A549 (cell line): ENCODE results near the gene SEPTIN2. TPM values are rescaled to one million over a fixed set of nuclear protein-coding genes. Genes with fewer than 3 reads are reported as not detected.
A peak's percentile ranks its signal among the peaks of the same experiment; 100 is the strongest.
"Not testable (repeated sequence)": the region's sequence is repeated elsewhere in the genome, so short reads cannot be mapped to it uniquely, and the experiment has no call there.

Experiments used
- ATAC-seq, 2 experiments: fragments of 200-7000 bp in 1 of 2; fragments of >200 bp in 1 of 2; cut with Nextera tagmentation in 1 of 2; cut with Tn5 transposase in 1 of 2; 3 replicates each; pipeline versions ENCODE4 v1.8.0 to v1.9.1; 2018 to 2020; ENCODE audit warnings: mild to moderate bottlenecking in 1 of 2, moderate library complexity in 1 of 2
- CTCF ChIA-PET: fragments of 300-600 bp; sonication (Branson Sonifier 250); formaldehyde crosslinking; extraction: SDS; loops from one replicate; lab custom pipeline; 2021; ENCODE audit warnings: antibody characterized with exemption, inconsistent platforms; lab: Yijun Ruan, JAX
- POLR2A ChIA-PET: fragments of 350-600 bp; formaldehyde crosslinking; extraction: SDS; loops from one replicate; lab custom pipeline; 2021; ENCODE audit warnings: antibody characterized with exemption, inconsistent platforms; lab: Yijun Ruan, JAX
- DNase-seq, 2 experiments: peaks; one replicate each; pipeline versions ENCODE4 v3.0.0 to v3.0.0-alpha.2; 2011 to 2016; ENCODE audit warnings: low read depth in 1 of 2, low spot score in 1 of 2
- FAIRE-seq: peaks from 2 replicates; lab custom pipeline; 2011; peaks lifted over from hg19 to GRCh38; lab: Jason Lieb, UNC
- H3K27ac ChIP-seq, 2 experiments: fragments of >200 bp; sonication (Bioruptor Twin); formaldehyde crosslinking; 3 replicates each; pipeline ENCODE4 v1.5.1; 2016 to 2017
- H3K4me1 ChIP-seq: fragments of >200 bp; sonication (Bioruptor Twin); formaldehyde crosslinking; 3 replicates; pipeline ENCODE4 v1.6.1; 2016
- H3K4me2 ChIP-seq: fragments of >200 bp; sonication (Bioruptor Twin); formaldehyde crosslinking; 3 replicates; pipeline ENCODE4 v1.6.1; 2016
- H3K4me3 ChIP-seq: fragments of >200 bp; sonication (Bioruptor Twin); formaldehyde crosslinking; 3 replicates; pipeline ENCODE4 v1.5.1; 2016
- H3K9me3 ChIP-seq: fragments of >200 bp; sonication (Bioruptor Twin); formaldehyde crosslinking; 3 replicates; pipeline ENCODE4 v1.6.1; 2016
- CBX2 ChIP-seq: fragments of 200-600 bp; sonication (generic); IDR thresholded peaks from 2 replicates; pipeline ENCODE4 v1.6.1; 2016; ENCODE audit warnings: low read depth, mild to moderate bottlenecking, borderline replicate concordance
- CEBPB ChIP-seq, 2 experiments: fragments of >200 bp in 1 of 2; sonication (Bioruptor Twin) in 1 of 2; formaldehyde crosslinking in 1 of 2; IDR thresholded peaks; 2 replicates each; pipeline ENCODE4 v1.6.1; 2012 to 2016
- CHD2 ChIP-seq: fragments of 150-350 bp; IDR thresholded peaks from 2 replicates; pipeline ENCODE4 v1.6.1; 2014; ENCODE audit warnings: low read length; ENCODE audit not compliant: partially characterized antibody
- CHD4 ChIP-seq: fragments of 200-600 bp; sonication (generic); IDR thresholded peaks from 2 replicates; pipeline ENCODE4 v1.6.1; 2016; ENCODE audit warnings: antibody characterized with exemption, mild to moderate bottlenecking, borderline replicate concordance
- EP300 ChIP-seq, 2 experiments: fragments of >200 bp; sonication (Bioruptor Twin); formaldehyde crosslinking; IDR thresholded peaks; 2 replicates in 1 of 2; 3 replicates in 1 of 2; pipeline ENCODE4 v1.6.1; 2016 to 2017
- FOXS1 ChIP-seq: fragments of 250-450 bp; sonication (Bioruptor Pico); IDR thresholded peaks from 2 replicates; pipeline ENCODE4 v1.5.0; 2020; ENCODE audit warnings: mild to moderate bottlenecking, moderate library complexity
- HDAC2 ChIP-seq: fragments of 200-600 bp; sonication (generic); IDR thresholded peaks from 2 replicates; pipeline ENCODE4 v1.6.1; 2016
- HEYL ChIP-seq: fragments of 250-450 bp; sonication (Bioruptor Pico); IDR thresholded peaks from 2 replicates; pipeline ENCODE4 v1.8.0; 2021; ENCODE audit warnings: mild to moderate bottlenecking, moderate library complexity
- HOXA7 ChIP-seq: fragments of 250-450 bp; sonication (Bioruptor Pico); IDR thresholded peaks from 2 replicates; pipeline ENCODE4 v1.5.0; 2020; ENCODE audit warnings: mild to moderate bottlenecking, moderate library complexity
- HOXB13 ChIP-seq: fragments of 250-450 bp; sonication (Bioruptor Pico); IDR thresholded peaks from 2 replicates; pipeline ENCODE4 v1.5.0; 2020; ENCODE audit warnings: low read depth, mild to moderate bottlenecking, moderate library complexity
- HOXB5 ChIP-seq: fragments of 250-450 bp; sonication (Bioruptor Pico); IDR thresholded peaks from 2 replicates; pipeline ENCODE4 v1.5.0; 2020; ENCODE audit warnings: mild to moderate bottlenecking, moderate library complexity
- MAFK ChIP-seq: fragments of 450-650 bp; IDR thresholded peaks from 2 replicates; pipeline ENCODE4 v1.6.1; 2014; ENCODE audit not compliant: partially characterized antibody
- NPAS2 ChIP-seq: fragments of 250-450 bp; sonication (Bioruptor Pico); IDR thresholded peaks from 2 replicates; pipeline ENCODE4 v1.8.0; 2022; ENCODE audit warnings: mild to moderate bottlenecking, moderate library complexity, borderline replicate concordance
- NR3C1 ChIP-seq: fragments of >200 bp; sonication (Bioruptor Twin); formaldehyde crosslinking; IDR thresholded peaks from 3 replicates; pipeline ENCODE4 v1.6.1; 2017
- PBX3 ChIP-seq: IDR thresholded peaks from 2 replicates; pipeline ENCODE4 v1.6.1; 2012
- PHF8 ChIP-seq: fragments of 200-600 bp; sonication (generic); IDR thresholded peaks from 2 replicates; pipeline ENCODE4 v1.6.1; 2016; ENCODE audit warnings: low read depth, mild to moderate bottlenecking, antibody characterized with exemption, moderate library complexity, borderline replicate concordance
- POLR2A ChIP-seq: IDR thresholded peaks from 2 replicates; pipeline ENCODE4 v1.6.1; 2012; ENCODE audit warnings: mild to moderate bottlenecking, low read length
- RARB ChIP-seq: fragments of 250-450 bp; sonication (Bioruptor Pico); IDR thresholded peaks from 2 replicates; pipeline ENCODE4 v1.8.0; 2021; ENCODE audit warnings: mild to moderate bottlenecking, moderate library complexity
- RFX5 ChIP-seq: fragments of 450-650 bp; IDR thresholded peaks from 2 replicates; pipeline ENCODE4 v1.7.1; 2014; ENCODE audit warnings: antibody characterized with exemption, mild to moderate bottlenecking, moderate library complexity
- TFCP2L1 ChIP-seq: fragments of 250-450 bp; sonication (Bioruptor Pico); IDR thresholded peaks from 2 replicates; pipeline ENCODE4 v1.5.0; 2021; ENCODE audit warnings: mild to moderate bottlenecking
- TP53 ChIP-seq: fragments of 250-450 bp; sonication (Bioruptor Pico); IDR thresholded peaks from 2 replicates; pipeline ENCODE4 v1.5.0; 2021; ENCODE audit warnings: mild to moderate bottlenecking, moderate library complexity
- ZSCAN20 ChIP-seq: fragments of 250-450 bp; sonication (Bioruptor Pico); IDR thresholded peaks from 2 replicates; pipeline ENCODE4 v1.8.0; 2022; ENCODE audit warnings: mild to moderate bottlenecking, moderate library complexity
- WGBS: methylation state at CpG from one replicate; pipeline ENCODE4 v1.1.6; 2017; ENCODE audit errors: missing lambda C conversion rate; 5-methylcytosine and 5-hydroxymethylcytosine counted together
- polyA plus RNA-seq, 4 experiments: library from polyadenylated mRNA; depleted of rRNA in 3 of 4; stranded (reverse); fragments of >200 nt; fragmentation: RNase III in 1 of 4; extraction: RNeasy Plus Mini Kit Qiagen cat#74134 plus additional on column Dnase treatment in 1 of 4; gene quantifications; 2 replicates in 3 of 4; 3 replicates in 1 of 4; pipeline ENCODE4 v1.2.3, GENCODE V29; 2011 to 2017
- TF ChIP-seq, protein P1 (sequence below): fragments of 150-350 bp; IDR thresholded peaks from 2 replicates; pipeline ENCODE4 v1.6.1; 2014; ENCODE audit warnings: low read depth, mild to moderate bottlenecking, low read length

The SEPTIN2 gene
- polyA plus RNA-seq, 2 of the 4 experiments (the other 2 are of a cell fraction): 341 to 762 TPM

GRCh38 chr2:241316825-241317224 is 1.1 kb downstream of the SEPTIN2 start (continued):
- TF ChIP-seq EP300 (IDR thresholded peaks at IDR 0.05) (no peak), TP53 (no peak)

DNA sequence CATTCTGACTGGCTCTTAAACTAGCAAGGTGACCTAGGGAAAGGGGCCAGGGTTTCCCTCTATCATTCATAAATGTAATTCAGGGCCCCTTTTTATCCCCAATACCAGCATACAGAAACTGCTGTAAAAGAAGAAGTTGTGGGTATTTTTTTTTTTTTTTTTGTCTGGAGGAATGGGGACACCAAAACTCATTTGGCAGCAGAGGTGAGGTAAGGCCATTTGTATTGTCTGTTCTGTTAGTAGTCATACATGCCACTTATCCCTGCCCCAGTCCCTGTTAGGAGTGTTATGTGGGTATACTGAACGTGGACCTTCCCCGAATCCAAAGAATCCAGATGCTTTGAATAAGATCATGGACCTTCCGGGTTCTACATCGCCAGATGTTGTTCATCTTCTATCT is 1.7 kb downstream of the SEPTIN2 start:
- Histone ChIP-seq H3K4me3 (peak overlapping the region; percentile 76), H3K9me3 (no peaks in the 10 kb centered on the region), H3K27ac (peak overlapping the region; percentile 99 to 100), H3K4me1 (peaks cover 65% of the 10 kb centered on the region), H3K4me2 (peak overlapping the region; percentile 97)
- POLR2A ChIA-PET: no interaction called here
- 44% methylated on average over 4 of the region's 4 CpGs for WGBS
- DNase-seq (no peak), ATAC-seq (no peak), FAIRE-seq (no peak)
- CTCF ChIA-PET: interaction anchor here (2.1 kb wide), 1 partner anchor 15 kb away, joined by 9 read pairs; no protein-coding TSS in a partner anchor
- no peak for TF ChIP-seq HOXB13 (CRISPR knock-in tag)
- no peak for TF ChIP-seq HDAC2
- TF ChIP-seq CEBPB (IDR thresholded peaks at IDR 0.05): no peak
- TF ChIP-seq MAFK: no peak
- TF ChIP-seq RFX5: no peak
- TF ChIP-seq HOXA7 (CRISPR knock-in tag): no peak
- TF ChIP-seq CHD2: no peak
- no peak for TF ChIP-seq TFCP2L1
- no peak for TF ChIP-seq HOXB5 (CRISPR knock-in tag)
- no peak for TF ChIP-seq RARB
- TF ChIP-seq, protein P1, sequence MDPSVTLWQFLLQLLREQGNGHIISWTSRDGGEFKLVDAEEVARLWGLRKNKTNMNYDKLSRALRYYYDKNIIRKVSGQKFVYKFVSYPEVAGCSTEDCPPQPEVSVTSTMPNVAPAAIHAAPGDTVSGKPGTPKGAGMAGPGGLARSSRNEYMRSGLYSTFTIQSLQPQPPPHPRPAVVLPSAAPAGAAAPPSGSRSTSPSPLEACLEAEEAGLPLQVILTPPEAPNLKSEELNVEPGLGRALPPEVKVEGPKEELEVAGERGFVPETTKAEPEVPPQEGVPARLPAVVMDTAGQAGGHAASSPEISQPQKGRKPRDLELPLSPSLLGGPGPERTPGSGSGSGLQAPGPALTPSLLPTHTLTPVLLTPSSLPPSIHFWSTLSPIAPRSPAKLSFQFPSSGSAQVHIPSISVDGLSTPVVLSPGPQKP: no peak
- no peak for TF ChIP-seq CHD4
- no peak for TF ChIP-seq FOXS1
- no peak for TF ChIP-seq HEYL
- no peak for TF ChIP-seq NR3C1
- TF ChIP-seq PBX3: no peak

DNA sequence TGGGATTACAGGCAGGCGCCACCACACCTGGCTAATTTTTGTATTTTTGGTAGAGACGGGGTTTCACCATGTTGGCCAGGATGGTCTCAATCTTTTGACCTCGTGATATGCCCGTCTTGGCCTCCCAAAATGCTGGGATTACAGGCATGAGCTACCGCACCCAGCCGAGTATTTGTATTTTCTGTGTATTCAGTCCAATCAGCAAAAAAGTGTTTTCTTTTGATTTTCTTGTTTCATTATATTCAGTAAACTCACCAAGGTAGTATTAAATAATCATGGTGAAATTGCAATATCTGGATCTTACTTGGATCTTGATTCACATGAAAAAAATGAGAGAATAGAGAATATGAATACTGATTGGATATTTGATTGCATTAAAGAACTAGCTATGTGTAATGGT is 3.1 kb downstream of the SEPTIN2 start:
- CTCF ChIA-PET: interaction anchor here (1.5 to 2.1 kb wide), 2 partner anchors 13 to 478 kb away, joined by 3 to 9 read pairs; no protein-coding TSS in a partner anchor
- peak; percentile 76 for TF ChIP-seq MAFK
- TF ChIP-seq, all 56 proteins: peak for 1; not testable (repeated sequence) for 55
- H3K9me3 ChIP-seq, ATAC-seq, DNase-seq, POLR2A ChIA-PET, FAIRE-seq, H3K27ac ChIP-seq: not testable (repeated sequence)
- H3K4me3 ChIP-seq: peak overlapping the region; percentile 76; the same call in 1 of the 3 replicates
- 93% methylated on average over 6 of the region's 6 CpGs for WGBS
- H3K4me1 ChIP-seq: peaks cover 55% of the 10 kb centered on the region
- H3K4me2 ChIP-seq: peak overlapping the region; percentile 97

DNA sequence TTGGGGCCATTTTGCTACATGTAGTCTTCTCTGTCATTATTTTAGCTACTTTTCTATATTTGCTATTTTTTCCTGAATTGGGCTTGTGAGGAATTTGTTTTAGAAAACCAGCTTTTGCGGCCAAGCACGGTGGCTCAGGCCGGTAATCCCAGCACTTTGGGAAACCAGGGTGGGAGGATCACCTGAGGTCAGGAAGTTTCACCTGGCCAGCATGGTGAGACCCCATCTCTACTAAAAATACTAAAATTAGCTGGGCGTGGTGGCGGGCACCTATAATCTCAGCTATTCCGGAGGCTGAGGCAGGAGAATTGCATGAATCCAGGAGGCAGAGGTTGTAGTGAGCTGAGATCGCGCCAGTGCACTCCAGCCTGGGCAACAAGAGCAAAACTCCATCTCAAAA is 4.7 kb downstream of the SEPTIN2 start:
- Histone ChIP-seq H3K27ac (no peak overlapping the region), H3K4me1 (peaks cover 52% of the 10 kb centered on the region), H3K4me3 (no peak overlapping the region), H3K4me2 (peak overlapping the region; percentile 97), H3K9me3 (no peaks in the 10 kb centered on the region)
- POLR2A ChIA-PET: no interaction called here
- CTCF ChIA-PET: interaction anchor here (0.6 to 0.9 kb wide), 3 partner anchors 13 to 19 kb away, joined by 3 to 5 read pairs (median 4); no protein-coding TSS in a partner anchor
- FAIRE-seq (no peak), DNase-seq (no peak), ATAC-seq (no peak)
- TF ChIP-seq ZSCAN20 (CRISPR knock-in tag) (no peak), NPAS2 (CRISPR knock-in tag) (no peak), CBX2 (no peak), PHF8 (no peak), POLR2A (no peak)
- 93% methylated on average over 8 of the region's 8 CpGs for WGBS
